Thyroid gland (tissue), 4 donors: ENCODE results near the gene SPAG7.

Source experiments
- POLR2A ChIP-seq, 2 donors: fragments of 450-650 bp; IDR thresholded peaks; one replicate each; pipeline ENCODE4 v1.6.1; 2017; ENCODE audit warnings: antibody characterized with exemption in 2 of 2, mild to moderate bottlenecking in 2 of 2, moderate library complexity in 1 of 2
- TF ChIP-seq, protein P1 (sequence below), 6 experiments: fragments of 200-600 bp in 3 of 6; fragments of 450-650 bp in 3 of 6; sonication (generic) in 3 of 6; IDR thresholded peaks; one replicate each; pipeline ENCODE4 v1.5.1; 2016 to 2019; ENCODE audit warnings: antibody characterized with exemption in 6 of 6, mild to moderate bottlenecking in 2 of 6, inconsistent platforms in 1 of 6, moderate library complexity in 1 of 6

DNA sequence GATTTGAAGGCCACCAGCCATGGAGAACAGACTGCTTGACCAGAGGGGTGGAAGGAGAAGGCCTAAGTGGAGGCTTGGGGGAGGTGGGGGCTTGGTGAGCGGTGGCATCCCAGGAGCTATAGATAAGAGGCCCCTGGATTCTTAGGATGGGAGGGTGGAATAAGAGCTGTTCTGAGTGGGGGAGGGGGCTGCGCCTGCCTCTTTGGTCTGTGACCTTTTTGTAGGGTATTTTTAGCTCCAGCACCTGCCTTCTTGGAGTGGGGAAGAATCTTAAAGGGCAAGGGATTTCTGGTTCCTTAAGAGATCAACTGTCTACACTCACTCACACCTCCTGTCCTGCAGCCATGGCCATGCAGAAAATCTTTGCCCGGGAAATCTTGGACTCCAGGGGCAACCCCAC, 16.1 kb downstream of the SPAG7 start:
- TF ChIP-seq, protein P1, sequence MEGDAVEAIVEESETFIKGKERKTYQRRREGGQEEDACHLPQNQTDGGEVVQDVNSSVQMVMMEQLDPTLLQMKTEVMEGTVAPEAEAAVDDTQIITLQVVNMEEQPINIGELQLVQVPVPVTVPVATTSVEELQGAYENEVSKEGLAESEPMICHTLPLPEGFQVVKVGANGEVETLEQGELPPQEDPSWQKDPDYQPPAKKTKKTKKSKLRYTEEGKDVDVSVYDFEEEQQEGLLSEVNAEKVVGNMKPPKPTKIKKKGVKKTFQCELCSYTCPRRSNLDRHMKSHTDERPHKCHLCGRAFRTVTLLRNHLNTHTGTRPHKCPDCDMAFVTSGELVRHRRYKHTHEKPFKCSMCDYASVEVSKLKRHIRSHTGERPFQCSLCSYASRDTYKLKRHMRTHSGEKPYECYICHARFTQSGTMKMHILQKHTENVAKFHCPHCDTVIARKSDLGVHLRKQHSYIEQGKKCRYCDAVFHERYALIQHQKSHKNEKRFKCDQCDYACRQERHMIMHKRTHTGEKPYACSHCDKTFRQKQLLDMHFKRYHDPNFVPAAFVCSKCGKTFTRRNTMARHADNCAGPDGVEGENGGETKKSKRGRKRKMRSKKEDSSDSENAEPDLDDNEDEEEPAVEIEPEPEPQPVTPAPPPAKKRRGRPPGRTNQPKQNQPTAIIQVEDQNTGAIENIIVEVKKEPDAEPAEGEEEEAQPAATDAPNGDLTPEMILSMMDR (IDR thresholded peaks at IDR 0.05) = no peak
- no peak for TF ChIP-seq POLR2A (IDR thresholded peaks at IDR 0.05)
